DMS114 treated with DMSO at 0.1 percent for 48 hours (cell line): ENCODE data around the gene RCE1.

Source experiments
- DNase-seq: peaks from one replicate; lab custom pipeline; 2025; ENCODE audit not compliant: unreplicated experiment; lab: John Stamatoyannopoulos, UW

RCE1 gene

GRCh38 chr11:66856496-66857233 is 13.4 kb downstream of the RCE1 start, which contains the start of gene LRFN4:
Gene LRFN4 (plus strand): TSS chr11:66857064. CDS start chr11:66857745, 681 bp downstream.
- DNase-seq = no peak

- DNase-seq = no peak
These were observed 14.1 kb downstream of the RCE1 start for GRCh38 chr11:66857234-66857926.

DNA sequence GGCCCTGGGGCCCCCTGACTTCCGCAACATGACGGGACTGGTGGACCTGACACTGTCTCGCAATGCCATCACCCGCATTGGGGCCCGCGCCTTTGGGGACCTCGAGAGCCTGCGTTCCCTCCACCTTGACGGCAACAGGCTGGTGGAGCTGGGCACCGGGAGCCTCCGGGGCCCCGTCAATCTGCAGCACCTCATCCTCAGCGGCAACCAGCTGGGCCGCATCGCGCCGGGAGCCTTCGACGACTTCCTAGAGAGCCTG is 14.6 kb downstream of the RCE1 start:
- DNase-seq = no peak

GRCh38 chr11:66858186-66858938 is 15.1 kb downstream of the RCE1 start:
- no peak for DNase-seq

DNA sequence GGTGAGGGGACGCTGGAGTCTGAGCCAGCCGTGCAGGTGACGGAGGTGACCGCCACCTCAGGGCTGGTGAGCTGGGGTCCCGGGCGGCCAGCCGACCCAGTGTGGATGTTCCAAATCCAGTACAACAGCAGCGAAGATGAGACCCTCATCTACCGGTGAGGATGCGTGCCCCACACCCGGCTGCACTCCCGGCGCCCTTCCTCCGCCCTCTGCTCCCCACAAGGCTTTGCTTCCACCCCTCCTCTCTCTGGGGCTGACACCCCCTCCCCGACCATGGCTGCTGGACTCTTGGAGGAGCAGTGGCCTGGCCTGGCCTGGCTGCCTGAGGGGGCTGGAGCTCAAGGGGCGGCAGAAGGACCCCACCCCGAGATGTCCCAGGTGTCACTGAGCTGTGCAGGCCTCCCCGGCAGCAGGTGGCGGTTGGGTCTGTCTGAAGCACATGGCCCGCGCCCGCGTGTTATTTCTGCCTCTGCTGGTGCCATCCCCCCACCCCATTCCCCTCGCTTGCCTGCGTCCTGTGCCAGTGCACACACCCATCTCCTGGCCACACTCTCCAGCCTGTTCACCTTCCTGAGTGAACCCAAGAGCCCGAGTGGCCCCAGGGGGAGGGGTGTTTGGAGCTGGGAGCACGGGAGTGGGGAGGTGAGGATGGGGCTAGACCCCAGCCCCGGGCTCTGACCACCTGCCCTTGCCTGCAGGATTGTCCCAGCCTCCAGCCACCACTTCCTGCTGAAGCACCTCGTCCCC is 15.9 kb downstream of the RCE1 start:
- no peak for DNase-seq

- DNase-seq = no peak
These were observed 16.6 kb downstream of the RCE1 start for GRCh38 chr11:66859686-66860448.

DNA sequence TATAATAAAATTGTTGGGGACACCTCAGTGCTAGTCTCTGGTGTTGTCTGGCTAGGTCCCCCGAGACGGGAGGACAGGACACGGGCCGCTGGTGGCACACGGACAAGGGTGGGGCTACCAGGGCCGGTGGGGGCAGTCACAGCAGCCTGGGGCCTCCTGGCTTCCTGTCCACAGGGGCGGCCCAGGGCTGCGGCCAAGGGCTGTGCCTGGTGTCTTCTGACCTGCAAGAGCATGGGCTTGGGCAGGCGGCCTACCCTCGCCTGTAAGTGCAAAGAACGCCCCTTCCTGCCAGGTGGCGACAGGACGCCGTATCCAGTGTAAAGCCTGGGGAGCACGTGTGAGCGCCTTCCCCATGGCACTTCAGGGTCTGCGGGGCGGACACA is 17.2 kb downstream of the RCE1 start:
- DNase-seq = no peak

DNA sequence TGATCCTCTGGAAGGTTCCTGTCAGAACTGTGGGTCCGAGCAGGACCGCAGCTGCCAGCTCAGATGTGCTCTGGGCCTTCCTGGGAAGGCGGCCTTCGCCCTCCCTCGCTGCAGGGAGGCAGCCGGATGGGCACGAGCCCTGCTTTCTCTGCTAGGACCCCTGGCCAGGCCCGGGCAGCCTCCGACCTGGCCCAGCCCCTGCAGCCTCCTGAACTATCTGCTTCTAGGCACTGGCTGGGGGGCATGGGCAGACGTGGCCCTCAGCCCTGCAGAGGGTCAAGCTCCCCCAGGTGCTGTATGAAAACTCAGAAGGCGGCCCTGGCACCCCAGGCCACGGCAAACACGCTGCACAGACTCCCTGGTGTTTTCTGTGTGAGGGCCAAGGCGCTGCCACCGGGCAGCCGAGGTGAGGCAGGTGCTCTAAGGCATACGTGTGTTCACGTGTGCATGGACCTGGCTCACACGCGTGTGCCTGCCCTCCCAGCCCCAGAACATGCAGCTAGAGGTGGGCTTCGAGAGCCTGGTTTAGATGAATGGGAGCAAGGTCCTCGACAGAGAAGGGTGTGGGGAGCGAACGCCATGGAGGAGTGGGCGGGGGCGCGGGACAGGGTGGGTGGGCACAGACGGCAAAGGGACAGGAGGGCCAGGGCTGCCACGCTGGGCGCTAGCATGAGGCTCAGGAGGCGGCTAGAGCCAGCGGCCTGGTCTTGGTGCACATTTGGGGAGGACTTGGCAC is 18.0 kb downstream of the RCE1 start:
- no peak for DNase-seq

- no peak for DNase-seq
These were observed 18.7 kb downstream of the RCE1 start for GRCh38 chr11:66861774-66862558.

- DNase-seq = no peak
These were observed 19.4 kb downstream of the RCE1 start for GRCh38 chr11:66862559-66863037.

- DNase-seq = no peak
These were observed 20.3 kb downstream of the RCE1 start for GRCh38 chr11:66863428-66864125.

GRCh38 chr11:66864172-66864901 is 21.1 kb downstream of the RCE1 start:
- DNase-seq = no peak

- no peak for DNase-seq
These were observed 21.9 kb downstream of the RCE1 start for GRCh38 chr11:66864924-66865697.

DNA sequence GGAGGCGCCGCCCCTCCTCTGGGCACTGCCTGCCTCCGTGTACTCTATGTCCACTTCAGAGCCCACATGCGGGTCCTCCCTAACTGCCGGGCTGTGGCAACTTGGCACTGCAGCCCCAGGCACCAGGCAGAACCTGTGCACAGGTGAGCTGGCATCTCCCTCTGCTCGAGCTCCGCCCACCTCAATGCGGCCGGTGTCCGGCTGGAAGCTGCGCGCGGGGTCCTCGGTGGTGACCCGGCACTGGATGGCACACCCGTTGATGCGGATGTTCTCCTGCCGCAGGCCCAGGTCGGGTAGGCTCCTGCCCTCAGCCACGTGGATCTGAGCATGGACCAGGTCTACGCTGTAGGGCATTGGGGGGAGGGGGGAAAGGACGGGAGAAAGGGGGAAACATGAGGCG is 22.8 kb downstream of the RCE1 start:
- DNase-seq = no peak

DNA sequence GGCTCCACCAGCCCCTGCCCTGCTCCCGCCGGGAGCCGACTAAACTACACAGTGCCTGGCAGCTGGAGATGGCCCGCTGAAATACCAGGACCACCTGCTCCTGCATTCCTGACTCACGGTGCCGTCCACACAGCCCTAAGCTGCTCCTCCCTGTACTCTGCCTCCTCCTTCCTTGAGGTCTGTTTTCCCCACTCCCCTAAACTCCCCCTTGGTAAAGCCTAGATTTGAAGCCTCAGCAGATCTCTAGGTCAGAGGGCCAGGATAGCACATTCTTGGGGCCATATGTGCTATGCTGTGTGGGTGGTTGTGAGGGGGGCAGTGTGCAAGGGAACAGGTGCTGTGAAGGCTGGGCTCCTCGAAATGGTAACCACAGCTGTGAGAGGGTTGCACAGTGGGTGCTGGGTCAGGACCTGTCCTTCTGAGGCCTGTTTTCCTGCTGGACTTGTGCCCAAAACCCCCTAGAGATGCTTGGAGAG is 23.3 kb downstream of the RCE1 start:
- no peak for DNase-seq

DNA sequence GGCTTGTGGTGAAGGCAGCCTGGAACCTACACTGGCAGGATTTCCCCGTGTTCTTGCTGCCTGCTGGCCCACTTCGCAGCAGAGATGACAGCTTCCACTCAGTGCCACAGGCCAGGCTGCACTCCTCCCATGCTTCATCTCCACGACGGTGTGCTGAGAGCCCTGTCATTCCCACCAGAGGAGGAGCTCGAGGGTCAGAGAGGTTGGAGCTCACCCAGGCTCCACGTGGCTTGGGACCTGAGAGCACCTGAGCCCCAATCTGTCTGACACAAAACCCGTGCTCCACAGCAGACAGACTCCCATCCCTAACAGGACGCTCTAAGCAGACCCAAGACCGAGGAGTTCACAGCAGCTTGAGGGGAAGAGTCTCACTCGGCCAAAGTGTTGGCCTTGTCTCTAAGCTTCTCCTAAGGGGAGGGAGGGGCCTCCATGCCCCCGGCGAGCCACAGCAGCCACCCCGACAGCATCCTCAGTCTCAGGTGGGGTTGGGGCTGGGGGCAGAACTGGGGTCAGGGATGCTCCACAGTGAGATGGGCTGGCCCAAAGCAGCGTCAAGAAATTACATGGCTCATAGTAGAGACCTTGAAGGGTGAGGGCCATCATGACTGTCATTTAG is 24.3 kb downstream of the RCE1 start:
- DNase-seq = no peak
